CD4-positive, alpha-beta memory T cell (primary cell): ENCODE measurements around the gene DTL. TPM values are rescaled to one million over a fixed set of nuclear protein-coding genes. Genes with fewer than 3 reads are reported as not detected.
"Not testable (repeated sequence)": the region's sequence is repeated elsewhere in the genome, so short reads cannot be mapped to it uniquely, and the experiment has no call there.

Experiments used
- CTCF ChIA-PET: fragments of 350-600 bp; sonication (Branson Sonifier 250); formaldehyde crosslinking; loops from one replicate; lab custom pipeline; 2021; ENCODE audit warnings: inconsistent platforms; ENCODE audit not compliant: partially characterized antibody; lab: Charles Lee
- POLR2A ChIA-PET: fragments of 350-600 bp; sonication (Branson Sonifier 250); formaldehyde crosslinking; loops from one replicate; lab custom pipeline; 2021; ENCODE audit not compliant: partially characterized antibody; lab: Charles Lee
- DNase-seq, 5 donors: peaks; one replicate each; pipeline versions ENCODE4 v3.0.0 to v3.0.0-alpha.2; 2020 to 2022; ENCODE audit warnings: mixed read lengths in 1 of 5
- H3K27ac ChIP-seq: one replicate; pipeline ENCODE4 v1.7.0; 2013; ENCODE audit warnings: low read depth, low read length
- H3K27me3 ChIP-seq: 2 replicates; pipeline ENCODE4 v1.7.0; 2013; ENCODE audit warnings: mild to moderate bottlenecking, low read length, moderate library complexity; ENCODE audit not compliant: insufficient read depth
- H3K36me3 ChIP-seq: 2 replicates; pipeline ENCODE4 v1.7.0; 2013; ENCODE audit warnings: mild to moderate bottlenecking, low read length, moderate library complexity; ENCODE audit not compliant: insufficient read depth
- H3K4me1 ChIP-seq: 2 replicates; pipeline ENCODE4 v1.7.0; 2013; ENCODE audit warnings: mild to moderate bottlenecking, low read length, moderate library complexity; ENCODE audit not compliant: insufficient read depth
- H3K4me3 ChIP-seq, 2 donors: one replicate each; pipeline ENCODE4 v1.7.0; 2013; ENCODE audit warnings: low read length in 2 of 2, mild to moderate bottlenecking in 1 of 2
- H3K9me3 ChIP-seq, 2 donors: one replicate each; pipeline ENCODE4 v1.7.0; 2013; ENCODE audit warnings: low read length in 2 of 2, control low read depth in 1 of 2; ENCODE audit not compliant: control insufficient read depth in 1 of 2
- H3K27ac Mint-ChIP-seq, 7 donors: one replicate each; pipeline ENCODE4 v1.8.0; 2020 to 2021; ENCODE audit warnings: mixed read lengths in 7 of 7, mild to moderate bottlenecking in 6 of 7, inconsistent platforms in 3 of 7, moderate library complexity in 3 of 7
- H3K27me3 Mint-ChIP-seq, 2 donors: one replicate each; pipeline ENCODE4 v1.8.0; 2020 to 2021; ENCODE audit warnings: mixed read lengths in 2 of 2
- H3K36me3 Mint-ChIP-seq, 2 donors: one replicate each; pipeline ENCODE4 v1.8.0; 2020 to 2021; ENCODE audit warnings: mixed read lengths in 2 of 2, inconsistent platforms in 1 of 2, mild to moderate bottlenecking in 1 of 2
- H3K4me1 Mint-ChIP-seq, 4 donors: one replicate each; pipeline ENCODE4 v1.8.0; 2020 to 2021; ENCODE audit warnings: mixed read lengths in 4 of 4, mild to moderate bottlenecking in 1 of 4
- H3K4me3 Mint-ChIP-seq, 8 donors: one replicate each; pipeline ENCODE4 v1.8.0; 2020 to 2021; ENCODE audit warnings: mixed read lengths in 8 of 8, mild to moderate bottlenecking in 7 of 8, moderate library complexity in 6 of 8, inconsistent platforms in 3 of 8
- H3K9me3 Mint-ChIP-seq, 8 donors: one replicate each; pipeline ENCODE4 v1.8.0; 2020 to 2021; ENCODE audit warnings: mixed read lengths in 8 of 8, mild to moderate bottlenecking in 5 of 8, inconsistent platforms in 3 of 8, moderate library complexity in 1 of 8
- intact Hi-C: fragments of 100-400 bp; cut with micrococcal nuclease; formaldehyde crosslinking; loops from one replicate; pipeline ENCODE4 v1.15.1; 2023
- polyA plus RNA-seq, 2 donors: library from polyadenylated mRNA; unstranded; fragments of 300-500 nt; fragmentation: Illumina TruSeq; gene quantifications; one replicate each; pipeline ENCODE4 v1.2.3, GENCODE V29; 2021
- total RNA-seq, 2 experiments: library from RNA; stranded (reverse); gene quantifications; one replicate each; pipeline ENCODE4 v1.2.3, GENCODE V29; 2021

Gene DTL
- total and polyA plus RNA-seq, 4 experiments from 2014 or later, result 0.06 to 0.15 (median 0.09) TPM; not detected in 1

GRCh38 chr1:212021563-212021962 lies 14.0 kb upstream of the DTL start:
- Mint-ChIP-seq H3K9me3 (peaks cover 0 to 6% (median under 1%) of the 10 kb centered on the region in 8 donors), H3K36me3 (peaks cover 17 to 24% of the 10 kb centered on the region in 2 donors), H3K4me3 (no peak overlapping the region), H3K27me3 (no peaks in the 10 kb centered on the region), H3K4me1 (peaks cover 0 to 6% (median 2%) of the 10 kb centered on the region in 4 donors), H3K27ac (no peak overlapping the region)
- Histone ChIP-seq H3K9me3 (no peaks in the 10 kb centered on the region), H3K27me3 (no peaks in the 10 kb centered on the region), H3K4me1 (no peaks in the 10 kb centered on the region), H3K36me3 (no peaks in the 10 kb centered on the region), H3K27ac (no peak overlapping the region), H3K4me3 (no peak overlapping the region)
- intact Hi-C loops, result no loop called here
- DNase-seq, result no peak
- CTCF ChIA-PET, result interaction anchor here (1.2 to 2.9 kb wide), 2 partner anchors 10 to 14 kb away, joined by 7 to 17 read pairs; partner anchors contain the start of genes DTL and INTS7
- POLR2A ChIA-PET, result interaction anchor here (0.8 to 1.0 kb wide), 2 partner anchors 14 to 29 kb away, joined by 3 read pairs; partner anchors contain the start of gene INTS7

DNA sequence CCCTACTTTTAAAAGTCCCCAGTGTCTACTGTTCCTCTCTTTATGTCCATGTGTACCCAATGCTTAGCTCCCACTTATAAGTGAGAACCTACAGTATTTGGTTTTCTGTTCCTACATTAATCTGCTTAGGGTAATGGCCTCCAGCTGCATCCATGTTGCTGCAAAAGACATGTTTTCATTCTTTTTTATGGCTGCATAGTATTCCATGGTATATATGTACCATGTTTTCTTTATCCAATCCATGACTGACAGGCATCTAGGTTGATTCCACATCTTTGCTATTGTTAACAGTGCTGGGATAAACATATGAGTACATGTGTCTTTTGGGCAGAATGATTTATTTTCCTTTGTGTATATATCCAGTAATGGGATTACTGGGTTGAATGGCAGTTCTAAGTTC lies 12.6 kb upstream of the DTL start:
- POLR2A ChIA-PET, H3K4me3 Mint-ChIP-seq, H3K27me3 ChIP-seq, H3K36me3 ChIP-seq, DNase-seq, intact Hi-C loops, H3K9me3 Mint-ChIP-seq, H3K9me3 ChIP-seq, H3K4me1 Mint-ChIP-seq, H3K27ac ChIP-seq, H3K4me1 ChIP-seq, H3K27me3 Mint-ChIP-seq, H3K4me3 ChIP-seq: not testable (repeated sequence)
- H3K36me3 Mint-ChIP-seq, result peaks cover 15 to 19% of the 10 kb centered on the region in 2 donors
- CTCF ChIA-PET, result interaction anchor here (2.9 kb wide), 1 partner anchor 12 kb away, joined by 17 read pairs; the partner anchor contains the start of genes DTL and INTS7
- peak overlapping the region in 1 of 7 donors; percentile 46 for H3K27ac Mint-ChIP-seq

DNA sequence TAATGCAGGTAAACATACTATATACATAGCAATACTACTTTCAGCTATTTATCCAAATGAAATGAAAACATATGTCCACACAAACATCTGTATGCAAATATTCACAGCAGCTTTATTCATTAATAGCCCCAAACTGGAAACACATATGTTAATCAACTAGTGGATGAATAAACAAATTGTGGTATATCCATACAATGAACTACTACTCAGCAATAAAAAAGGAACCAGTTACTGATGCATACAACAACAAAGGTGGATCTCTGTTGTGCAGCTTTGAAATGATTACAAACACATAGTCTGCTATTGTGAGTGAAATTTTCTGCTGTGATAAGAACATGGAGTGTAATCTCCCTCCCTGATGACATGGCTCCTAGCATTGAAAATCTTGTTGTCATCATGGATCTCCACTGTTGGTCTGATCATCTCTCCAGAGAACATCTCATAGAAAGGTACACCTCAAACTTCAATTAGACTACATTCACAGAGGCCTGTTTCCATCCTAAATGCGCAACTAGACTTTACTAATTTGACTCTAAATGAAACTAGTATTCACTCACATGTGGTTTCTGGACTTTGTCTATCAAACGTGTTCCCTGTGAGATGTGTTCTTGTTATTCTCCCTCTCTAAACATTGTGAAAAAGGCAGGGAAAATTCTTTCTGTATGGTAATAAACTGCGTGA lies 10.9 kb upstream of the DTL start:
- H3K9me3 Mint-ChIP-seq, result peaks cover 0 to 6% (median under 1%) of the 10 kb centered on the region in 8 donors
- ChIA-PET CTCF (interaction anchor here (1.5 kb wide), 1 partner anchor 11 kb away, joined by 8 read pairs; the partner anchor contains the start of genes DTL and INTS7), POLR2A (interaction anchor here (1.2 kb wide), 1 partner anchor 11 kb away, joined by 3 read pairs; the partner anchor contains the start of genes DTL and INTS7)
- no peak overlapping the region for H3K4me3 Mint-ChIP-seq
- DNase-seq, result no peak
- H3K4me1 Mint-ChIP-seq, result peaks cover 6 to 21% (median 10%) of the 10 kb centered on the region in 4 donors
- peaks cover 15 to 20% of the 10 kb centered on the region in 2 donors for H3K36me3 Mint-ChIP-seq
- H3K27ac Mint-ChIP-seq, result no peak overlapping the region
- Histone ChIP-seq H3K4me1 (peaks cover 7% of the 10 kb centered on the region), H3K4me3 (no peak overlapping the region), H3K27ac (no peak overlapping the region), H3K36me3 (no peaks in the 10 kb centered on the region), H3K9me3 (no peaks in the 10 kb centered on the region), H3K27me3 (no peaks in the 10 kb centered on the region)
- intact Hi-C loops, result no loop called here
- H3K27me3 Mint-ChIP-seq, result no peaks in the 10 kb centered on the region

DNA sequence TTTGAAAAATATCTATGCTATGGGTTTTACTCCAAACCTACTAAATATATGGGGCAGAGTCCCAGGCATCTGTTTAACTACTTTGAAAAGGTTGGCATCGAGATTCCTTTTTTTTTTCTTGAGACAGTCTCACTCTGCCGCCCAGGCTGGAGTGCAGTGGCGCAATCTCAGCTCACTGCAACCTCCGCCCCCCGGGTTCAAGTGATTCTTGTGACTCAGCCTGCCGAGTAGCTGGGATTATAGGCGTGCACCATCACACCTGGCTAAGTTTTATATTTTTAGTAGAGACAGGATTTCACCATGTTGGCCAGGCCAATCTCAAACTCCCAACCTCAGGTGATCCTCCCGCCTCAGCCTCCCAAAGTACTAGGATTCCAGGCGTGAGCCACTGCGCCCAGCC lies 7.8 kb upstream of the DTL start:
- Mint-ChIP-seq H3K36me3 (peaks cover 12 to 19% of the 10 kb centered on the region in 2 donors), H3K4me1 (peaks cover 21 to 46% (median 26%) of the 10 kb centered on the region in 4 donors)
- H3K4me1 ChIP-seq, result peaks cover 31% of the 10 kb centered on the region
- H3K27me3 Mint-ChIP-seq, H3K36me3 ChIP-seq, H3K27me3 ChIP-seq, H3K9me3 Mint-ChIP-seq, DNase-seq, H3K4me3 ChIP-seq, H3K9me3 ChIP-seq, H3K4me3 Mint-ChIP-seq, H3K27ac Mint-ChIP-seq, H3K27ac ChIP-seq, intact Hi-C loops: not testable (repeated sequence)
- ChIA-PET CTCF (interaction anchor here (1.2 to 1.7 kb wide), 3 partner anchors 8 to 428 kb away, joined by 4 to 7 read pairs (median 5); partner anchors contain the start of genes DTL and INTS7), POLR2A (interaction anchor here (1.2 kb wide), 1 partner anchor 8 kb away, joined by 5 read pairs; the partner anchor contains the start of genes DTL and INTS7)

- Histone ChIP-seq H3K27me3 (no peaks in the 10 kb centered on the region), H3K27ac (no peak overlapping the region), H3K9me3 (no peaks in the 10 kb centered on the region), H3K4me3 (no peak overlapping the region), H3K4me1 (peaks cover 53% of the 10 kb centered on the region), H3K36me3 (no peaks in the 10 kb centered on the region)
- H3K4me3 Mint-ChIP-seq, result peak overlapping the region in 2 of 8 donors; percentile 7 to 25
- H3K27me3 Mint-ChIP-seq, result no peaks in the 10 kb centered on the region
- peak overlapping the region in 1 of 7 donors; percentile 10 for H3K27ac Mint-ChIP-seq
- peaks cover 0 to 5% (median 0%) of the 10 kb centered on the region in 8 donors for H3K9me3 Mint-ChIP-seq
- DNase-seq, result no peak
- ChIA-PET POLR2A (no interaction called here), CTCF (interaction anchor here (1.0 to 5.4 kb wide), 4 partner anchors 9 to 425 kb away, joined by 3 to 28 read pairs (median 7); no protein-coding TSS in a partner anchor)
- peaks cover 0 to 14% of the 10 kb centered on the region in 2 donors for H3K36me3 Mint-ChIP-seq
- peaks cover 34 to 67% (median 44%) of the 10 kb centered on the region in 4 donors for H3K4me1 Mint-ChIP-seq
- intact Hi-C loops, result no loop called here
Observed at GRCh38 chr1:212030936-212031528, 4.5 kb upstream of the DTL start.

- H3K4me1 Mint-ChIP-seq, result peaks cover 37 to 69% (median 49%) of the 10 kb centered on the region in 4 donors
- no peak for DNase-seq
- H3K9me3 ChIP-seq, result no peaks in the 10 kb centered on the region
- no peaks in the 10 kb centered on the region for H3K36me3 ChIP-seq
- peak overlapping the region; percentile 92 to 99 (median 98) for H3K27ac Mint-ChIP-seq
- H3K9me3 Mint-ChIP-seq, result peaks cover 0 to 3% (median 0%) of the 10 kb centered on the region in 8 donors
- H3K4me3 ChIP-seq, result peak overlapping the region; percentile 68 to 71
- peak overlapping the region; percentile 90 to 99 (median 98) for H3K4me3 Mint-ChIP-seq
- no peaks in the 10 kb centered on the region for H3K27me3 Mint-ChIP-seq
- peaks cover 60% of the 10 kb centered on the region for H3K4me1 ChIP-seq
- ChIA-PET CTCF (interaction anchor here (0.9 to 5.4 kb wide), 37 partner anchors 9 to 776 kb away, joined by 3 to 53 read pairs (median 8); no protein-coding TSS in a partner anchor), POLR2A (interaction anchor here (0.6 to 3.8 kb wide), 13 partner anchors 13 to 380 kb away, joined by 3 to 40 read pairs (median 5); partner anchors contain the start of genes PACC1 and PPP2R5A)
- H3K36me3 Mint-ChIP-seq, result peaks cover 0 to 11% of the 10 kb centered on the region in 2 donors
- intact Hi-C loops, result loop anchor here (1.0 to 5.0 kb wide), 10 partner anchors 22 to 981 kb away; partner anchors contain the start of genes ANGEL2, LPGAT1, NSL1 and PPP2R5A
- H3K27ac ChIP-seq, result peak overlapping the region; percentile 75
- H3K27me3 ChIP-seq, result no peaks in the 10 kb centered on the region
Observed at GRCh38 chr1:212034516-212035122, 929 bp upstream of the DTL start.
